NCI-H2107 treated with DMSO at 0.1 percent for 48 hours (cell line): ENCODE results near the gene RSU1.

Experiments used
- DNase-seq: peaks from one replicate; lab custom pipeline; 2025; ENCODE audit not compliant: unreplicated experiment; lab: John Stamatoyannopoulos, UW

Gene RSU1

DNA sequence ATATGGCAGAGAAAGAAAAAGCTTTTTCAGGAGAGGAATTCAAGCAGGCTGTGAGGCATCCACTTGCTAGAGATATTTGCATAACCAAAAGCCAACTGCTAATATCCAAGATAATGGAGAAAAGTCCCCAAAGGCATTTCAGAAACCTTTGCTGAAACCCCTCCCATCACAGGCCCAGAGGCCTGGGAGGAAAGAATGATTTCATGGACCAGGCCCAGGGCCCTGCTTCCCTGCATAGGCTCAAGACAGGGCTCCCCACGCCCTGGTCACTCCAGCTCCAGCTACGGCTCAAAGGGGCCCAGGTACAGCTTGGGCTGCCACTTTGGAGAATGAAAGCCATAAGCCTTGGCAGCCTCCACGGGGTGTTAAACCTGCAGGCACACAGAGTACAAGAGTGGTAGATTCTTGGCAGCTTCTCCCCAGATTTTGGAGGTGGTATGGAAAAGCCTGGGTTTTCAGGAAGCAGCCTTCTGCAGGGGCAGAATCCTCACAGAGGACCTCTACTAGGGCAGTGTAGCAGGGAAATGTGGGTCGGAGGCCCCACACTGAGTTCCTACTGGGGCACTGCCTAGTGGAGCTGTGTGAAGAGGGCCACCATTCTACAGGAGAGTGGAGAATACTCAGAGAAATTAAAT, 5.6 kb upstream of the RSU1 start:
- DNase-seq, result no peak

DNA sequence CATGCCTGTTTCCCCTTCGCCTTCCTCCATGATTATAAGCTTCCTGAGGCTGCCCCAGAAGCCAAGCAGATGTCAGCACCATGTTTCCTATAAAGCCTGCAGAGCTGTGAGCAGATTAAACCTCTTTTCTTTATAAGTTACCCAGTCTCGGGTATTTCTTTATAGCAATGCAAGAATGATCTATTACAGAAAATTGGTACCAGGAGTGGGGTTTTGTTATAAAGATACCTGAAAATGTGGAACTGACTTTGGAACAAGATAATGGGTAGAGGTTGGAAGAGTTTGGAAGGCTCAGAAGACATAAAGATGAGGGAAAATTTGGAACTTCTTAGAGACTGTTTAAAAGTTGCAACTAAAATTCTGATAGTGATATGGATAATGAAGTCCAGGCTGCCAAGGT, 4.8 kb upstream of the RSU1 start:
- no peak for DNase-seq

DNA sequence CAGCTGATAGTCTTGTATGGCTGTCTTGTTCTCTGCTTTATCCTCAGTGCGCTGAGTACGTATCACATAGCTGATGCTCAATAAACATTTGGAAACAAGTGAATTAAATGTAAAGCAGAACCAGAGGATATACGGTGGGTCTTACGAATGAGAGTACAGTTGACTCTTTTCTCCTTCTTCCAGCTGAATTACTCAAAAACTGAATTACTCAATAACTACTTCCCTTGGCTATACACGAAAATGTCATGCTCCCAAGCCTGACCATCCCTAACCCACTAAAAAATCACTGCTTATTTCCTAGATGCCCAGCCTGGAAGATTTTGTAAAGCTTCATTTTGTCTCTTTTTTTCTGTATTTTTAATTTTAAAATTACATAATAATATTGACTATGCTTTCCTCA, 3.2 kb upstream of the RSU1 start:
- no peak for DNase-seq

DNA sequence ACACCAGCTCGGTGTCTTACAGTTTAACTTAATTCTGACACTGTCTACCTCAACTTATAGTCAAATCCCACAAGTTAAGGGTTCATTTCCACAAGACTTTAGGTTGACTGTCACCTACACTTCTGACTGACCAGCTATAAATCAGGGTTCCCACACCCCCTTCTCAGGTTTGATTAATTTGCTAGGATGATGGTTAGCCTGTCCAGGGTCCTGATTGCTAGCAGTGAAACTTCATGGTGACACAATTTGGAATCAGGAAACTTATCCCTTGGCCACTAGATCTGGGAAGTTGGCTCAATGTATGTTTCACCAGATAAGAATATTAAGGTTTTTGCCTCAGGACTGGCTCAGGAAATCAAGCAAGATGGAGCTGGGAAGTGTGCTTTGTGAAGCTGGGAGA, 2.8 kb upstream of the RSU1 start:
- no peak for DNase-seq

DNA sequence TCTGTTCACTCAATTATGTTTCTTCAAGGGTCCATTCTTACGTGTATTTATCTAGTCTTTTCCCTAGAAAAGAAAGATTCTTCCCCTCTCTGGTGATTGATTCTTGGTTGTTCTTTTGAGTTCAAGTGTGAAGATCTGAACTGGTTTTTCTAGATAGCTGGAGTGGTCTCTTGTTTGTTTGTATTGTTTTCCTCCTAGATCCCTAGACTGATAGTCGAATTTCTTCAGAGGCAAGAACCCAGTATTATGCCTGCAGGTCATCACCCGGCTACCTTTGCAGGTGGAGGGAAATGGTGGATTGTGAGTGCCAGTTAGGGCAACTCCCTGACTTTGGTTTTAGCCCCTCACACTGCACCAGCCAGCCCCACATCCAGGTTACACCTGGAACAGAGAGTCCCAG, 2.2 kb upstream of the RSU1 start:
- DNase-seq, result no peak

- DNase-seq, result no peak
Measured at GRCh38 chr10:16819026-16819425, 1.8 kb upstream of the RSU1 start.

GRCh38 chr10:16816830-16817124, 447 bp downstream of the RSU1 start:
- DNase-seq, result no peak

DNA sequence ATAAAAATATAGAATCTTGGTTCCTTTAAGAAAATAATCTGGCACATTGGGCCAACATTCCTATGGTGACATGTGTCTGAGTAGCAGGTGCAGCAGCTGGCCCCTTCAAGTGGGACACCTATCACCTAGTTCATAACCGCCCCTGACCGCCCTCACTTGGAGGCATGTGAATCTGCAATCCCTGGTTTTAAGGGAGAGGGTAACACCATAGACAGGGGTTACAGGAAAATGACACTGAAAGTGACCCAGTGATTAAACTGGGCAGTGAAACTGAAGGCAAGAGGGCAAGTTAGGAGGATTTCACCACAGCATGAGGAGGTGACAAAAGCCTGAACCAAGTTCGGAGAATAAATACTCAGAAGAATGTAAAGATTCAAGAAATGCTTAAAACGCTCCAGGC, 1.1 kb downstream of the RSU1 start:
- no peak for DNase-seq

- DNase-seq, result no peak
Measured at GRCh38 chr10:16814012-16814411, 3.2 kb downstream of the RSU1 start.

- DNase-seq, result no peak
Measured at GRCh38 chr10:16812676-16813075, 4.5 kb downstream of the RSU1 start.

DNA sequence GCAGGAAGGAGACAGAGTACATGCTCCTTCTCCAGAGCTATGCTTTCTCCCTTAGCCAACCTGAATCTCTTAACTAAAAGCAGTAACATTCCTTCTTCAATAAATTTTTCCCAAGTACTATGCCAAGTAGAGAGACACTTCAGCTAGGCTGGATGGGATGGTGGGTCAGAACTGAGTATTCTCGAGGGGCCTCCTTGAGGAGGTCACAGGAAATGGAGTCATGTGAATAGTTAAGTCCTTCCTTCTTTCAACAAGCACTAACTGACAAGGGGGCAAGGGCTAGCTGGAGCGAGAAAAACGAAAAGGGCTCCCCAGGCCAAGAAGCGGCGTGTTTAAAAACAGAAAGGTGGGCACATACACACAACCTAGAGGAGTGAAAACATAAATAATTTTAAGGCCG, 5.5 kb downstream of the RSU1 start:
- DNase-seq, result no peak

- DNase-seq, result no peak
Measured at GRCh38 chr10:16811292-16811691, 5.9 kb downstream of the RSU1 start.

DNA sequence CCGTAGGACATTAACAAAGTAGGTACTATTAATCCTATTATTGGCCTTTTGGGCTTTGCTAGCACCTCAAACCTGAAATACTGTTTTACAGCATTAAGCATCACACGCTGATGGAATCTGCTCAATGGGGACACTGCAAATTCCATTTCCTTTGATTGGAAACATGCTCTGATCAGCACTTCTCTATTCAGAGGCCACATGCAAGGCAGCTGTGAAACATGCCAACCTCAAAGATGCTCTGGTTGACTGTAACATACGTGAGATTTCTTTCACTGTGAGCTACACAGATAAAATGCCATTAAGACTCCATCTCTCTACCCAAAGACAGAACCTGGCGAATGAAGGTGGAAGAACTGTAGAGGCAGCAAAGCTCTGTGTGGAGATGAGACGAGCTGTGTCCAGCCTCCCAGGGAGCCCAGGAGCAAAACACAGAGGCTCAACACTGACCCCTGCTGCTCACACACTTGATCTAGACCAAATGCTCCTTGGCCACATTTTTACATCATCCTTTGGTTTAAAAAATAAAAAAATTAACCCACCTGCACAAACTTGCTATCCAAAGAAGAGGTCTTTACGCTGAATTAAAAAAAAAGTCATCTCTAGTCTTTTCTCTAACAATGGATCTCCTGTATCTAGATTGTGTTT, 8.0 kb downstream of the RSU1 start:
- peak; percentile 15 for DNase-seq

- no peak for DNase-seq
Measured at GRCh38 chr10:16804123-16804522, 13.1 kb downstream of the RSU1 start.

- DNase-seq, result no peak
Measured at GRCh38 chr10:16803464-16803863, 13.8 kb downstream of the RSU1 start.

- no peak for DNase-seq
Measured at GRCh38 chr10:16799621-16800020, 17.6 kb downstream of the RSU1 start.

- no peak for DNase-seq
Measured at GRCh38 chr10:16798571-16798970, 18.7 kb downstream of the RSU1 start.

GRCh38 chr10:16795410-16796073, 21.7 kb downstream of the RSU1 start:
- no peak for DNase-seq

DNA sequence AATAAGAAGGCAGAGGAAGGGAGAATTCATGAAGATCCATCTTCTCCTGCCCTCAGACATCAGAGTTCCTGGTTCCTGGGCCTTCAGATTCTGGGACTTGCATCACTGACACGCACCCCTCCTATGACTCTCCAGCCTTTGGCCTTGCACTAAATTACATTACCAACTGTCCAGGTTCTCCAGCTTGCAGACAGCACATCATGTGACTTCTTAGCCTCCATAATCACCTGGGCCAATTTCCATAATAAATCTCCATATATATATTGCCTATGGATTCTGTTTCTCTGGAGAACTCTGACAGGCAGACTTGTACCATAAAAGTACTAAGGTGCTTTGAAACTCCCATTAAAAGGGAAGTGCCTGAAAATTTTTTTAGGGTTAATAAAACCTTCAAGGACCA, 23.2 kb downstream of the RSU1 start:
- no peak for DNase-seq

DNA sequence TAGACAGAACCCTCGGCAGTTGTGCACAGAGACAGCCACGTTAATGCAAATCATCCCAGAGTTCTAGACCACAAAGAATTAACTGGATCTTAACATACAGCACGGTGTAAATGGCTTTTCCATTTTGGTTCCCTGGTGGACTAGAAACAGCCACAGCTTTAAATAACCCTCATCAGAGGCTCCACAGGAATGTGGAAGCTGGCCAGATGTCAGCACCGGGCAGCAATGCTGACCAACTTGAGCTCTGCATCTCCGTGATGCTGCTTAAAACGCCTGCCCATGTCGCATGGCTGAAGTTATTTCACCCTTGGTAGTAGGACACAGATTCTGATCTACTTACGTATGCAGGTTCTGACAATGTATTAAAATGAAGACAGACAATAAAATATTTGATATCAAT, 24.5 kb downstream of the RSU1 start:
- no peak for DNase-seq

GRCh38 chr10:16789765-16790164, 27.5 kb downstream of the RSU1 start:
- no peak for DNase-seq

DNA sequence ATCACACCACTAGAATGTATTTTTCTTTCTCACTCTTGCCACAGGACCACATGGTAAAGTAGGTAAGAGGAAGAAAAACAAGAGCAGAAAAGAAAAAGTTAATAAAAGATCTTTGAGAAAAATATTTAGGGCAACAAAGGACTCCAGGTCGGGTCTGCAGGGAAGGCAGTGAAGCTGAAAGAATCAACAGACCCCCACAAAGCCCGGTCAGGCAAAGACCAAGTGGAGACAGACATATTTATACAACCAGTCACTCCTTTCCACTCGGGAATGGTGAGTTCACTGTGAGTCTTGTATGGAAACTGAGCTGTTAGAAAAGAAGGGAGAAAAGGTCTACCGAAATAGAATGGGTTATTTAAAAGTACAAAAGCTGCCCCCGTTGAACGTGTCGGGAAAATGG, 28.0 kb downstream of the RSU1 start:
- DNase-seq, result no peak

DNA sequence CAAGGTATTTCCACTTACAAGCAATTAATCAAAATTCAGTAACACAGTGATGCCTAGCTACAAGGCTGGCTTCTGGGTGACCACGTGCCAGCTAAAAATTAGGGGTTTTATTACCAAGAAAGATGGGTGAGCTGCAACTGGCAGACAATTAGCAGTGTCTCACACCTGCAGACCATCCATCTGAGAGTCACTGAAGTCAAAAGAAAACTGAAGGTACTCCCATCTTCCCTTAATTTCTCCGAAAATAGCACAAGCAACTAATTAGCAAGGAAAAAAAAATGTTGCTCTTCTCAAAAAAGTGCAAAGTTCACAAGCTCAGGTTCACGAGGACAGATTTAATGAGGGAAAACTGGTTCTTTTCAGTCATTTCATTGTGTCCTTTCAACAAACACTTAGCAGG, 28.4 kb downstream of the RSU1 start:
- DNase-seq, result no peak
